ENCODE data around the gene MT1H.
A peak's percentile ranks its signal among the peaks of the same experiment; 100 is the strongest.
"Not testable (repeated sequence)": the region's sequence is repeated elsewhere in the genome, so short reads cannot be mapped to it uniquely, and the experiment has no call there.

Gene MT1H

GRCh38 chr16:56665286-56666261 lies 4.0 kb upstream of the MT1H start:
- DNase-seq, result not testable (repeated sequence)

DNA sequence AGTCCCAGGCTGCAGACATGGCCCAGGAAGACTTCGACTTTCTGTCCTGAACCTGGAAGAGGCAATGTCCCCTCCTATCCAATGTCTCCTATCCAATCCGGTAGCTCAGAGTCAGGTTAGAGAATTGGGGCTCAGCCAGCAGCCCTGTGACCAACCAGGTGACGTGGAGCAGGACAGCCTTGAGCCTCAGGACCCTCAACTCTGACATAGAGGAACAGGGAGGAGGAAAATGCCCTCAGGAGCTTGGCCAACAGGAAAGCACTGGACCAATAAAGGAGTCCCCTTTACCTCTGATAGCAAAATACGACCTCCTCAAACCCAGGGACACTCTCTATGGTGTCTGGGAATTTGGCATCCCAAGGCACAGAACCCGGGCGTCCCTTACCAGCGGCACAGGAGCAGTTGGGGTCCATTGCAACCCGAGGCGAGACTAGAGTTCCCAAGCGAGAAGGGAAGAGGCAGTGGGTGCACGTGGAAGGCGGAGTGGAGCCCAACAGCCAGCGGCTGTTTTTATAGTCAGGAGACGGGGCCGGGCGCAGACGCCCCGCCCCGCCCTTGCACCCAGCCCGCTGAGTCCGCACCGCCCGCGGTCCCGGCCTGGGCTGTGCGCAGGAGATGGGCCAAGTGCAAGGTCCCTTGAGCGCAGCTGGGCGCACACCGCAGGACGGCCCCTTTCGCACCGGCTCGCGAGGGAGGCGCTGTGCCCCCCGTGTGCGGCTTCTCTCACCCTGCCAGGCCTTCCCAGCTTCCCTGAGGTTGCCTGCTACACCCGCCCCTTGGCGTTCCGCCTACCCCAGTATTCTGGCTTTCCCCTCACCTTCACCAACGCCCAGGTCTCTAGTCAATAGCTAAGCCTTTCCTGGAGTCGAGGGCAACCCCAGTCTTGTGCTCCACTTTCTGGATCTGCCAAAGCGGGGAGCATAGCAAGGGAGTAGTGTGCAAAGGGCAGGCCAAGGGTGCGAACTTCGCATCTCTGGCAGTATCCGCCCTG lies 1.7 kb upstream of the MT1H start, which contains the start of gene MT1G:
Gene MT1G, minus strand, starts transcription at position 485 of the 991 bp plus-strand sequence. Its CDS starts 72 bp downstream, at position 413.
- peak; percentile 6 for DNase-seq

- no peak for DNase-seq
Observed at GRCh38 chr16:56669840-56670619, 416 bp downstream of the MT1H start.

- DNase-seq, result no peak
Observed at GRCh38 chr16:56670620-56670934, 963 bp downstream of the MT1H start.

DNA sequence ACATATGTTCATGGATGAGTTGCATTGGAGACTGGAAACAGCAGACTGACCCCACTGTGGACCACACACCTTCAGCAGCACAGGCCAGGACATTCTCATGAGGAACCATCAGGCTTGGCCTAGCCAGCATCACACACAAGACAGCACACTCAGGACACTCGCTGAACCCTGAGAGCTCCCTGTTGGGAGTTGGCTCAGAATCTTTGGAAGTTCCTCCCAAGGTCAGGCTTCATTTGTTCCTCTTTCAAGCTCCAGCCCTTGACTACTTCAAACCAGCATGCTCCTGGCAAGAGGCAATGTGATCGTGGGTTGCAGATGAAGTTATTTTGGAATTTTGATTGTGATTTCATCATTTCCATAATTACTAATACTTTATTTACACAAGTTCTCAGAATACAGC lies 2.1 kb downstream of the MT1H start:
- not testable (repeated sequence) for DNase-seq

DNA sequence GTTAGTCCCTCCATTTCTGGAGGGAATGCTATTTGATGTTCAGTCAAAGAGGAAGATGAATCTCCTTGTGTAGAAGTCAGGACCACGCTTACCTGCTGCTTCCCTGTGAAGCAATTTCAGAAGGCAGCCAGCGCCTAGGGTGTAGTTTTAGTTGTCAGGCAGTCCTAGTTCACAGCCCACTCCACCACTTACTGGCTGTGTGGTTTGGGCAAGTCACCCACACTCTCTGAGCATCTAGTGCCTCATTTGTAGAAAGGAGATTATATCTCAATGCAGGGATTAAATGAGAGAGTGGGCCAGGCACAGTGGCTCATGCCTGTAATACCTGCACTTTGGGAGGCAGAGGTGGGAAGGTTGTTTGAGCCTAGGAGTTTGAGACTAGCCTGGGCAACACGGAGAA lies 2.6 kb downstream of the MT1H start:
- not testable (repeated sequence) for DNase-seq

DNA sequence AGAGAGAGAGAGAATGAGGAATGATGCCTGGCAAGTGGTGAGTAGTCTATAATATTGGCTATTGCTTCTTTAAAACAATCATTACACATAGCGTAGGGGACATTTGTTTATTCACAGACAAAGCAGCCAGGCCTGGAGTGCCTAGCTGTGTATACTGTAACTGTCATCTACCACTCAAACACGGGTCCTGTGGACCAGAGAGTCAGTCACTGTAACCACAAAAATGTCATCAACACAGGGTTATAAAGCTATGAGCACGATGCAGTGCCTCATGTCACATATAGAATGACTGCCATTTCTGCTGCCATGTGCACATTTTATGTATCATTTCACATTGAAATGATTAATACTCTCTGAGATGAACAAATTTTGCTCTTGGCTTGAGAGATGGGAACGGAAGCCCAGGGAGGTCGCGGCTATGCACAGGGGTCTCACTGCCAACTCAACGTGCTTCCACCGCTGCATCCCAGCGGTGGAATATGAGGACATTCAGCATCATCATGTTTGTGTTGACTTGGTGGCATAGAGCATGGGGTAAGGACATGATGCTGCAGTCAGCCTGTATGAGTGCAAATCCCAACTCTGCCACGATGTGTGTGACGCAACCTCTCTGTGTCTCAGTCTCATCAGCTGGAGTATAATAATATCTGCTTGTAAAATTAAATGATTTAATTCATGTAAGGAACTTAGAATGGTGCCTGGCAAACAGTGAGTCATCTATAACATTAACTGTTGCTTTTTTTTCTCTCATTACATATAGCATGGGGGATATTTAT lies 3.3 kb downstream of the MT1H start:
- no peak for DNase-seq

DNA sequence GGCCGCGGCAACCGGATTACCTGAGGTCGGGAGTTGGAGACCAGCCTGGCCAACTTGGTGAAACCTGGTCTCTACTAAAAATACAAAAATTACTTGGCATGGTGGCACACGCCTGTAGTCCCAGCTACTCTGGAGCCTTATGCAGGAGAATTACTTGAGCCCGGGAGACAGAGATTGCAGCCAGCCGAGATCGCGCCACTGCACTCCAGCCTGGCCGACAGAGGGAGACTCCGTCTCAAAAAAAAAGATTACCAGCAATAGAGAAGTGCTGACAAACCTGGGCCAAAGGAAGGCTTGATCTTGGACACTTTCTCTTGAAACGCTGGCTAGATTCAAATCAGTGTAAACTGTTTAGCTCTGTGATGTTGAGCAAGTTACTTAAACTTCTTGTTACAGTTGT lies 4.3 kb downstream of the MT1H start:
- DNase-seq, result peak; percentile 33

- not testable (repeated sequence) for DNase-seq
Observed at GRCh38 chr16:56674570-56674969, 5.0 kb downstream of the MT1H start.

GRCh38 chr16:56675685-56676210 lies 6.1 kb downstream of the MT1H start:
- no peak for DNase-seq

GRCh38 chr16:56677474-56677873 lies 7.9 kb downstream of the MT1H start:
- DNase-seq, result no peak

GRCh38 chr16:56679078-56679730 lies 9.6 kb downstream of the MT1H start:
- DNase-seq, result no peak

- DNase-seq, result no peak
Observed at GRCh38 chr16:56679818-56680217, 10.2 kb downstream of the MT1H start.

GRCh38 chr16:56681939-56682702 lies 12.5 kb downstream of the MT1H start, which contains the start of gene MT1X:
Gene MT1X, plus strand, starts transcription at chr16:56682470. Its CDS starts 71 bp downstream, at chr16:56682541.
- DNase-seq, result peak; percentile 72

GRCh38 chr16:56682703-56683397 lies 13.2 kb downstream of the MT1H start:
- DNase-seq, result no peak

DNA sequence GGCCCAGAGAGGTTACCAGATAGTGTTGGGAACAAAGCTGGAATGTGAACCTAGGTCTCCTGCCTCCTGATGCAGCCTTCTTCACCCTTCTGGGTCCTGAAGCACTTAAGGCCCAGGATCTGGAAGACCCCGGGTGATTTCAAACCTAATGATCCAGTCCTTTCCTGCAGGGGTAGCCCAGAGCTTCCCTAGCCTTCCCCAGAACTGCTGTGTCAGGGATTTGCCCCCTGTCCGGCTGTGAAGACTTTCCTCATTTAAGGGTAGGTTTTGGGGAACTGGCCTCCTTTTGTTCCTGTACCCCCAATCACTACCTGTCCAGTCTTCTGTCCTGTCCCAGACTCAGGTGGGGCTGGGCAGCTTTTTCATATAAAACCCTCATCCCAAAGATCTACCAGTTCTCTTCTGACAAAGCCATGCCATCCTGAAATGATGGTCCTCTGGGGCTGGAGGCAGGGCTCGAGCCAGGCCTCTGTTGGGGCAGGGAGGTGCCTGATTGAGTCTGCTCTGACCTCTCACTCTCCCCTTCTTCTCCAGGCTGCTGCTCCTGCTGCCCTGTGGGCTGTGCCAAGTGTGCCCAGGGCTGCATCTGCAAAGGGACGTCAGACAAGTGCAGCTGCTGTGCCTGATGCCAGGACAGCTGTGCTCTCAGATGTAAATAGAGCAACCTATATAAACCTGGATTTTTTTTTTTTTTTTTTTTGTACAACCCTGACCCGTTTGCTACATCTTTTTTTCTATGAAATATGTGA lies 14.0 kb downstream of the MT1H start:
- no peak for DNase-seq

DNA sequence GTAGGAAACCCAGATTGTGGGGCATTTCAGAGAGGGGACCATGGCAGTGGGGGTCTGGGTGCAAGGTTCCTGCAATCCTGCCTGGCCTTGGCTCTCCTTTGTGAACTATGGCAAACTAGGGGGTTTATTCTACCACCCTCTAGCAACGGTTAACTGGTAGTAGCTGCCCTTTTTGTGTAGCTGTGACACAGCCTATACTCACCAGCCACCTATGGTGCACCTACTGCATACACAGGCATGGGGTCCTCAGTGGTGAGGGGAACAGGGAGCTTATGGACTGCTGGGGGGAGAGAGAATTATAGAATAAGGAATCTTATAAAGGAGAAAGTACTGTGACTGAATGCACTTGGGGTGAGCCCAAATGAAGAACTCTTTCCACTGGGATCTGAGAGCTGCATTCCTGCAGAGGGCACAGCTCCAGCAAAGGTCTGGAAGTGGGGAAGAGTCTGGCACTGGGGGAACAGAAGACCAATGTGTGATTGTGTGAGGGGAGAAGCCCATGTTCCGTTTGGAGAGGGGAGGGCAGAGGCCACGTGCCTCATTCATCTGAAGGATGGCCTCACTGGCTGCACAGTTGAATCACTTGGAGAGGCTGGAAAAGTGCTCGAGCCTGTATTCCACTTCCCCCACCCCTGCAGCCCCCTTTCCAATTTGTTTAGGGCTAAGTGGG lies 14.8 kb downstream of the MT1H start:
- no peak for DNase-seq

All from hematopoietic multipotent progenitor cell treated with erythropoietin and hydrocortisone succinate and interleukin-3 and kit ligand, for 8 days (in vitro differentiated cells).